ENCODE results near the gene CEMIP2.
"Not testable (repeated sequence)": the region's sequence is repeated elsewhere in the genome, so short reads cannot be mapped to it uniquely, and the experiment has no call there.

The CEMIP2 gene

DNA sequence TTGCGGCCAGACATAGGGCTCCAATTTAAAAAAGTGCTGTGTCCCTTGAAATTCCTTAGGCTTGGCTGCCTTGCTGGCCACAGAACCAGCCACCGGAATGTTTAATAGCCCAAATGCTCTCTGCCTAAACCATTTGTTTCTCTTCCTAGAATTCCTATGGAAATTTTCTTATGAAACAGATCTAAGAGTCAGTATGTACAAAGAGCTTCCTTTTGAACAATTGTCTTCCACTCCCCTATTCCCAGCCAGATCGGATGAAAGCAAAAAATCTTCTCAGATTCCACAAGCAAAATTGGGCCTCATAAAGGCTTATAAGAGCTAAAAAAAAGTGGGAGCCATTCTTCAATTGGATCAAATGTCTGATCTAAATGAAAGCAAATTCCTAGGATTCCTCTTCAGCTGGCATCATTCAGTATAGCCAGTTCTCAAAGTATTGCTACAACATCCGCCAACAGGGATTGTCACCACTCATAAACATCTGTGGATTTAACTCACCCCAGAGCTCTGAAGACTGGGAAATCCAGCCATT is 104.3 kb downstream of the CEMIP2 start:
- H2AK5ac ChIP-seq (ENCODE audit: low read length): no peak overlapping the region
- H3K36me3 ChIP-seq (ENCODE audit: control insufficient read depth in 1 of 2, insufficient read depth in 2 of 2, low read length in 2 of 2): no peaks in the 10 kb centered on the region
- H2BK120ac ChIP-seq (ENCODE audit: insufficient read depth, low read length, poor library complexity): no peak overlapping the region
- no peak overlapping the region for H3K23ac ChIP-seq (ENCODE audit: low read length)
- H4K91ac ChIP-seq (ENCODE audit: low read depth, low read length): no peak overlapping the region
- H3K27me3 ChIP-seq (ENCODE audit: insufficient read depth, low read length): no peaks in the 10 kb centered on the region
- no peak overlapping the region for H2BK12ac ChIP-seq (ENCODE audit: low read length)
- no peak overlapping the region for H4K8ac ChIP-seq (ENCODE audit: low read depth, low read length)
- H2BK5ac ChIP-seq (ENCODE audit: low read depth, low read length, poor library complexity): no peak overlapping the region
- no peak overlapping the region for H4K12ac ChIP-seq (ENCODE audit: low read depth, low read length)
- no peak overlapping the region for H3K18ac ChIP-seq (ENCODE audit: low read length)
- peak in 1 of 2 donors; percentile 42 for DNase-seq
- no peaks in the 10 kb centered on the region for H3K9me3 ChIP-seq (ENCODE audit: insufficient read depth, low read depth, low read length)
- H3K79me2 ChIP-seq (ENCODE audit: control insufficient read depth, insufficient read depth, low read length, poor library complexity): no peaks in the 10 kb centered on the region
- H3K4ac ChIP-seq (ENCODE audit: low read depth, low read length): no peak overlapping the region
- H3K4me2 ChIP-seq (ENCODE audit: low read length): no peak overlapping the region
- no peak overlapping the region for H3K9ac ChIP-seq (ENCODE audit: low read length)
- no peak overlapping the region for H2AFZ ChIP-seq (ENCODE audit: insufficient read depth, low read length, poor library complexity)
- peak overlapping the region; percentile 20 for H3K27ac ChIP-seq (ENCODE audit: low read depth, low read length)
- no peaks in the 10 kb centered on the region for H3K79me1 ChIP-seq (ENCODE audit: low read length)
- no CpG with 5 or more reads among the region's 4 CpGs for WGBS (ENCODE audit: extremely low coverage, insufficient coverage, insufficient read length)
- H3K4me1 ChIP-seq (ENCODE audit: control insufficient read depth in 1 of 2, insufficient read depth in 2 of 2, low read length in 2 of 2): peaks cover 0 to 10% of the 10 kb centered on the region in 2 experiments
- no peak overlapping the region for H3K4me3 ChIP-seq (ENCODE audit: low read depth, low read length)
- no peak overlapping the region for H3K14ac ChIP-seq (ENCODE audit: low read length)

DNA sequence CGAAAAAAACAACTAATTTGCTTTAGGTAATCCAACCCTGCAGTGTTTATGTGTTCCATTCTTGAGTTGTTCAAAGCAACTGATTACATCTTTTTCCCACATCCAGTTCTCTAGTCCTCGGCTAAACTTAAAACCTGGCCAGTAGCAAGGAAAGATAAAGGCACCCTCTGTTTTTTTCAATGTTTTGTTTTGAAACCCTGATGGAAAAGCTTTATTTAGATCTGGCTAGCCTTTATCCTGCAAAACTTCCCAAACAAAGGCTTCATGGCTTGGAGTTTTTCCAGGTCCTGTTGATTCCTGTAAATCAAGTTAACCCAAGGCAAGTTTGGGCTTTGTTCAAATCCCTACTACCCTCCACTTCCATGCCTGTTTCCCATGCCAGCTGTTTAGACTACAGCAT is 105.1 kb downstream of the CEMIP2 start:
- Histone ChIP-seq H4K91ac (ENCODE audit: low read depth, low read length) (no peak overlapping the region), H3K79me1 (ENCODE audit: low read length) (no peaks in the 10 kb centered on the region), H4K12ac (ENCODE audit: low read depth, low read length) (no peak overlapping the region), H2BK5ac (ENCODE audit: low read depth, low read length, poor library complexity) (no peak overlapping the region), H3K4ac (ENCODE audit: low read depth, low read length) (no peak overlapping the region), H2AFZ (ENCODE audit: insufficient read depth, low read length, poor library complexity) (no peak overlapping the region), H3K27ac (ENCODE audit: low read depth, low read length) (peak overlapping the region; percentile 14), H3K36me3 (ENCODE audit: control insufficient read depth in 1 of 2, insufficient read depth in 2 of 2, low read length in 2 of 2) (no peaks in the 10 kb centered on the region), H2AK5ac (ENCODE audit: low read length) (no peak overlapping the region), H3K4me3 (ENCODE audit: low read depth, low read length) (no peak overlapping the region), H3K27me3 (ENCODE audit: insufficient read depth, low read length) (no peaks in the 10 kb centered on the region), H2BK12ac (ENCODE audit: low read length) (no peak overlapping the region), H3K14ac (ENCODE audit: low read length) (no peak overlapping the region), H3K23ac (ENCODE audit: low read length) (no peak overlapping the region), H2BK120ac (ENCODE audit: insufficient read depth, low read length, poor library complexity) (no peak overlapping the region), H3K79me2 (ENCODE audit: control insufficient read depth, insufficient read depth, low read length, poor library complexity) (no peaks in the 10 kb centered on the region), H3K9me3 (ENCODE audit: insufficient read depth, low read depth, low read length) (no peaks in the 10 kb centered on the region), H3K18ac (ENCODE audit: low read length) (no peak overlapping the region), H3K9ac (ENCODE audit: low read length) (no peak overlapping the region), H3K4me2 (ENCODE audit: low read length) (no peak overlapping the region), H4K8ac (ENCODE audit: low read depth, low read length) (no peak overlapping the region), H3K4me1 (ENCODE audit: control insufficient read depth in 1 of 2, insufficient read depth in 2 of 2, low read length in 2 of 2) (peaks cover 0 to 10% of the 10 kb centered on the region in 2 experiments)
- WGBS (ENCODE audit: extremely low coverage, insufficient coverage, insufficient read length): no CpG with 5 or more reads among the region's 2 CpGs
- peak in 1 of 2 donors; percentile 49 for DNase-seq

DNA sequence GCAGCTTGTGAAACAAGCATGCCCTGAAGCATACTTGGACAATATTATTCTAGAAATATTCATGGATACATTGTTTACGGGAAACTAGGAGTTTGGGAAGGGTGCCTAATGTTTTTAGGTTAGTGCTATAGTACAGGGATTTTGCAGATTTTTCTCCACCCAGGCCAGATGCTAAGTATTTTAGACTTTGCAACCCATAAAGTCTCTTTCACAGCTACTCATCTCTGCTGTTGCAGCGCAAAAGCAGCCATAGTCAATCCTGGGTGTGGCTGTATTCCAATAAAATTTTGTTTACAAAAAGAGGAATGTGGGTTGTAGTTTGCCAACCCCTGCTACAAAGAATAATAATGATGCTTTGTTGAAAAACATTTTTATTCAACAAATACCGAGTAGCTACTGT is 106.2 kb downstream of the CEMIP2 start:
- Histone ChIP-seq H2AFZ (ENCODE audit: insufficient read depth, low read length, poor library complexity) (no peak overlapping the region), H3K18ac (ENCODE audit: low read length) (no peak overlapping the region), H4K8ac (ENCODE audit: low read depth, low read length) (no peak overlapping the region), H3K4me1 (ENCODE audit: control insufficient read depth in 1 of 2, insufficient read depth in 2 of 2, low read length in 2 of 2) (peaks cover 0 to 10% of the 10 kb centered on the region in 2 experiments), H2BK12ac (ENCODE audit: low read length) (no peak overlapping the region), H2AK5ac (ENCODE audit: low read length) (no peak overlapping the region), H3K4me3 (ENCODE audit: low read depth, low read length) (no peak overlapping the region), H4K12ac (ENCODE audit: low read depth, low read length) (no peak overlapping the region), H3K79me2 (ENCODE audit: control insufficient read depth, insufficient read depth, low read length, poor library complexity) (no peaks in the 10 kb centered on the region), H3K79me1 (ENCODE audit: low read length) (no peaks in the 10 kb centered on the region), H2BK120ac (ENCODE audit: insufficient read depth, low read length, poor library complexity) (no peak overlapping the region), H3K9me3 (ENCODE audit: insufficient read depth, low read depth, low read length) (no peaks in the 10 kb centered on the region), H3K27ac (ENCODE audit: low read depth, low read length) (no peak overlapping the region), H3K27me3 (ENCODE audit: insufficient read depth, low read length) (no peaks in the 10 kb centered on the region), H3K14ac (ENCODE audit: low read length) (no peak overlapping the region), H3K4me2 (ENCODE audit: low read length) (no peak overlapping the region), H4K91ac (ENCODE audit: low read depth, low read length) (no peak overlapping the region), H3K9ac (ENCODE audit: low read length) (no peak overlapping the region), H3K36me3 (ENCODE audit: control insufficient read depth in 1 of 2, insufficient read depth in 2 of 2, low read length in 2 of 2) (no peaks in the 10 kb centered on the region), H2BK5ac (ENCODE audit: low read depth, low read length, poor library complexity) (no peak overlapping the region), H3K4ac (ENCODE audit: low read depth, low read length) (no peak overlapping the region), H3K23ac (ENCODE audit: low read length) (no peak overlapping the region)
- no CpG with 5 or more reads among the region's 3 CpGs for whole genome bisulfite sequencing (ENCODE audit: extremely low coverage, insufficient coverage, insufficient read length)
- no peak for DNase-seq

DNA sequence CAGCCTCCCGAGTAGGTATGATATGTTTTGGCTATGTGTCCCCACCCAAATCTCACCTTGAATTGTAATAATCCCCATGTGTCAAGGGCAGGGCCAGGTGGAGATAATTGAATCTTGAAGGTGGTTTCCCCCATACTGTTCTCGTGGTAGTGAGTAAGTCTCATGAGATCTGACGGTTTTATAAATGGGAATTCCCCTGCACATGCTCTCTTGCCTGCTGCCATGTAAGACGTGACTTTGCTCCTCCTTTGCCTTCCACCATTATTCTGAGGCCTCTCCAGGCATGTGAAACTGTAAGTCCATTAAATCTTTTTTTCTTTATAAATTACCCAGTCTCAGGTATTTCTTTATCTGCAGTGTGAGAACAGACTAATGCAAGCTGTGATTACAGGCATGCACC is 111.0 kb downstream of the CEMIP2 start:
- not testable (repeated sequence) for H3K36me3 ChIP-seq (ENCODE audit: control insufficient read depth in 1 of 2, insufficient read depth in 2 of 2, low read length in 2 of 2); DNase-seq; H2BK120ac ChIP-seq (ENCODE audit: insufficient read depth, low read length, poor library complexity); H4K8ac ChIP-seq (ENCODE audit: low read depth, low read length); H2BK12ac ChIP-seq (ENCODE audit: low read length); H3K27ac ChIP-seq (ENCODE audit: low read depth, low read length); H2BK5ac ChIP-seq (ENCODE audit: low read depth, low read length, poor library complexity); H3K4me3 ChIP-seq (ENCODE audit: low read depth, low read length); H4K12ac ChIP-seq (ENCODE audit: low read depth, low read length); H3K14ac ChIP-seq (ENCODE audit: low read length); H4K91ac ChIP-seq (ENCODE audit: low read depth, low read length); H3K79me1 ChIP-seq (ENCODE audit: low read length); H3K4ac ChIP-seq (ENCODE audit: low read depth, low read length); H3K9me3 ChIP-seq (ENCODE audit: insufficient read depth, low read depth, low read length); H3K23ac ChIP-seq (ENCODE audit: low read length); H3K18ac ChIP-seq (ENCODE audit: low read length); H3K4me2 ChIP-seq (ENCODE audit: low read length); H2AK5ac ChIP-seq (ENCODE audit: low read length); H3K27me3 ChIP-seq (ENCODE audit: insufficient read depth, low read length); H3K79me2 ChIP-seq (ENCODE audit: control insufficient read depth, insufficient read depth, low read length, poor library complexity); H3K9ac ChIP-seq (ENCODE audit: low read length); H3K4me1 ChIP-seq (ENCODE audit: control insufficient read depth in 1 of 2, insufficient read depth in 2 of 2, low read length in 2 of 2); H2AFZ ChIP-seq (ENCODE audit: insufficient read depth, low read length, poor library complexity)
- WGBS (ENCODE audit: extremely low coverage, insufficient coverage, insufficient read length): no CpG with 5 or more reads among the region's 4 CpGs

All from trophoblast cell (in vitro differentiated cells and primary cell).